ENCODE data around the gene SEC23IP.
"Not testable (repeated sequence)": the region's sequence is repeated elsewhere in the genome, so short reads cannot be mapped to it uniquely, and the experiment has no call there.

Gene SEC23IP

GRCh38 chr10:119862524-119862923, 30.0 kb upstream of the SEC23IP start:
- no peaks in the 10 kb centered on the region for H3K27me3 ChIP-seq (ENCODE audit: control insufficient read depth, insufficient read depth, low read length)
- H3K9me3 ChIP-seq (ENCODE audit: control insufficient read depth, insufficient read depth, low read depth, low read length), result peaks cover 15% of the 10 kb centered on the region; the same call in 1 of the 2 replicates
- no peak overlapping the region for H3K27ac ChIP-seq (ENCODE audit: low read depth, low read length)
- H3K9ac ChIP-seq (ENCODE audit: low read length), result no peak overlapping the region
- no peak overlapping the region for H3K4me3 ChIP-seq (ENCODE audit: low read depth, low read length)
- H3K36me3 ChIP-seq (ENCODE audit: control insufficient read depth, insufficient read depth, low read length), result peaks cover 22% of the 10 kb centered on the region
- peaks cover 17% of the 10 kb centered on the region for H3K4me1 ChIP-seq (ENCODE audit: control insufficient read depth, insufficient read depth, low read length)

GRCh38 chr10:119863951-119864565, 28.5 kb upstream of the SEC23IP start:
- Histone ChIP-seq H3K4me1 (ENCODE audit: control insufficient read depth, insufficient read depth, low read length) (peaks cover 17% of the 10 kb centered on the region), H3K9ac (ENCODE audit: low read length) (no peak overlapping the region), H3K27ac (ENCODE audit: low read depth, low read length) (no peak overlapping the region), H3K9me3 (ENCODE audit: control insufficient read depth, insufficient read depth, low read depth, low read length) (peaks cover 15% of the 10 kb centered on the region; the same call in 1 of the 2 replicates), H3K36me3 (ENCODE audit: control insufficient read depth, insufficient read depth, low read length) (peaks cover 14% of the 10 kb centered on the region), H3K4me3 (ENCODE audit: low read depth, low read length) (no peak overlapping the region), H3K27me3 (ENCODE audit: control insufficient read depth, insufficient read depth, low read length) (no peaks in the 10 kb centered on the region)

- Histone ChIP-seq H3K4me3 (ENCODE audit: low read depth, low read length) (no peak overlapping the region), H3K27ac (ENCODE audit: low read depth, low read length) (no peak overlapping the region), H3K9me3 (ENCODE audit: control insufficient read depth, insufficient read depth, low read depth, low read length) (peaks cover 15% of the 10 kb centered on the region; the same call in 1 of the 2 replicates), H3K9ac (ENCODE audit: low read length) (no peak overlapping the region), H3K4me1 (ENCODE audit: control insufficient read depth, insufficient read depth, low read length) (peaks cover 11% of the 10 kb centered on the region), H3K27me3 (ENCODE audit: control insufficient read depth, insufficient read depth, low read length) (no peaks in the 10 kb centered on the region), H3K36me3 (ENCODE audit: control insufficient read depth, insufficient read depth, low read length) (peaks cover 14% of the 10 kb centered on the region)
Measured at GRCh38 chr10:119865699-119866240, 26.8 kb upstream of the SEC23IP start.

- Histone ChIP-seq H3K4me3 (ENCODE audit: low read depth, low read length) (no peak overlapping the region), H3K9ac (ENCODE audit: low read length) (no peak overlapping the region), H3K9me3 (ENCODE audit: control insufficient read depth, insufficient read depth, low read depth, low read length) (peaks cover 15% of the 10 kb centered on the region; the same call in 1 of the 2 replicates), H3K27me3 (ENCODE audit: control insufficient read depth, insufficient read depth, low read length) (no peaks in the 10 kb centered on the region), H3K4me1 (ENCODE audit: control insufficient read depth, insufficient read depth, low read length) (peaks cover 5% of the 10 kb centered on the region; the same call in 1 of the 2 replicates), H3K27ac (ENCODE audit: low read depth, low read length) (no peak overlapping the region), H3K36me3 (ENCODE audit: control insufficient read depth, insufficient read depth, low read length) (peaks cover 14% of the 10 kb centered on the region)
Measured at GRCh38 chr10:119867317-119867716, 25.2 kb upstream of the SEC23IP start.

- Histone ChIP-seq H3K4me1 (ENCODE audit: control insufficient read depth, insufficient read depth, low read length) (peaks cover 11% of the 10 kb centered on the region; the same call in 1 of the 2 replicates), H3K36me3 (ENCODE audit: control insufficient read depth, insufficient read depth, low read length) (peaks cover 14% of the 10 kb centered on the region)
- H3K9me3 ChIP-seq (ENCODE audit: control insufficient read depth, insufficient read depth, low read depth, low read length); H3K27me3 ChIP-seq (ENCODE audit: control insufficient read depth, insufficient read depth, low read length); H3K9ac ChIP-seq (ENCODE audit: low read length); H3K27ac ChIP-seq (ENCODE audit: low read depth, low read length); H3K4me3 ChIP-seq (ENCODE audit: low read depth, low read length): not testable (repeated sequence)
Measured at GRCh38 chr10:119869398-119869797, 23.1 kb upstream of the SEC23IP start.

- peak overlapping the region; percentile 92 for H3K9ac ChIP-seq (ENCODE audit: low read length)
- no peaks in the 10 kb centered on the region for H3K9me3 ChIP-seq (ENCODE audit: control insufficient read depth, insufficient read depth, low read depth, low read length)
- peak overlapping the region; percentile 90 for H3K4me3 ChIP-seq (ENCODE audit: low read depth, low read length)
- H3K27me3 ChIP-seq (ENCODE audit: control insufficient read depth, insufficient read depth, low read length), result no peaks in the 10 kb centered on the region
- H3K27ac ChIP-seq (ENCODE audit: low read depth, low read length), result peak overlapping the region; percentile 58; the same call in 1 of the 2 replicates
- H3K4me1 ChIP-seq (ENCODE audit: control insufficient read depth, insufficient read depth, low read length), result peaks cover 11% of the 10 kb centered on the region; the same call in 1 of the 2 replicates
- no peaks in the 10 kb centered on the region for H3K36me3 ChIP-seq (ENCODE audit: control insufficient read depth, insufficient read depth, low read length)
Measured at GRCh38 chr10:119871881-119872609, 20.5 kb upstream of the SEC23IP start.

GRCh38 chr10:119872610-119872859, 20.0 kb upstream of the SEC23IP start, which contains the start of gene MCMBP:
MCMBP (minus strand) TSS chr10:119872843; CDS start chr10:119872584, 259 bp downstream.
- H3K9ac ChIP-seq (ENCODE audit: low read length), result peak within 1 kb of the TSS; percentile 92
- H3K4me1 ChIP-seq (ENCODE audit: control insufficient read depth, insufficient read depth, low read length), result peaks cover 11% of the 10 kb centered on the region; the same call in 1 of the 2 replicates
- H3K27ac ChIP-seq (ENCODE audit: low read depth, low read length), result peak within 1 kb of the TSS; percentile 58; the same call in 1 of the 2 replicates
- H3K4me3 ChIP-seq (ENCODE audit: low read depth, low read length), result peak within 1 kb of the TSS; percentile 90
- no peaks in the 10 kb centered on the region for H3K9me3 ChIP-seq (ENCODE audit: control insufficient read depth, insufficient read depth, low read depth, low read length)
- H3K27me3 ChIP-seq (ENCODE audit: control insufficient read depth, insufficient read depth, low read length), result no peaks in the 10 kb centered on the region
- H3K36me3 ChIP-seq (ENCODE audit: control insufficient read depth, insufficient read depth, low read length), result no peaks in the 10 kb centered on the region

GRCh38 chr10:119872860-119873681, 19.5 kb upstream of the SEC23IP start:
- Histone ChIP-seq H3K4me1 (ENCODE audit: control insufficient read depth, insufficient read depth, low read length) (peaks cover 11% of the 10 kb centered on the region; the same call in 1 of the 2 replicates), H3K9me3 (ENCODE audit: control insufficient read depth, insufficient read depth, low read depth, low read length) (no peaks in the 10 kb centered on the region), H3K9ac (ENCODE audit: low read length) (peak overlapping the region; percentile 92), H3K4me3 (ENCODE audit: low read depth, low read length) (peak overlapping the region; percentile 90), H3K27me3 (ENCODE audit: control insufficient read depth, insufficient read depth, low read length) (no peaks in the 10 kb centered on the region), H3K36me3 (ENCODE audit: control insufficient read depth, insufficient read depth, low read length) (no peaks in the 10 kb centered on the region), H3K27ac (ENCODE audit: low read depth, low read length) (peak overlapping the region; percentile 20; the same call in 1 of the 2 replicates)

- no peak overlapping the region for H3K9ac ChIP-seq (ENCODE audit: low read length)
- H3K27ac ChIP-seq (ENCODE audit: low read depth, low read length), result no peak overlapping the region
- H3K4me3 ChIP-seq (ENCODE audit: low read depth, low read length), result no peak overlapping the region
- no peaks in the 10 kb centered on the region for H3K36me3 ChIP-seq (ENCODE audit: control insufficient read depth, insufficient read depth, low read length)
- peaks cover 4% of the 10 kb centered on the region; the same call in 1 of the 2 replicates for H3K4me1 ChIP-seq (ENCODE audit: control insufficient read depth, insufficient read depth, low read length)
- H3K9me3 ChIP-seq (ENCODE audit: control insufficient read depth, insufficient read depth, low read depth, low read length), result no peaks in the 10 kb centered on the region
- H3K27me3 ChIP-seq (ENCODE audit: control insufficient read depth, insufficient read depth, low read length), result no peaks in the 10 kb centered on the region
Measured at GRCh38 chr10:119878524-119878923, 14.0 kb upstream of the SEC23IP start.

- H3K27me3 ChIP-seq (ENCODE audit: control insufficient read depth, insufficient read depth, low read length); H3K27ac ChIP-seq (ENCODE audit: low read depth, low read length); H3K4me3 ChIP-seq (ENCODE audit: low read depth, low read length); H3K4me1 ChIP-seq (ENCODE audit: control insufficient read depth, insufficient read depth, low read length); H3K36me3 ChIP-seq (ENCODE audit: control insufficient read depth, insufficient read depth, low read length); H3K9ac ChIP-seq (ENCODE audit: low read length); H3K9me3 ChIP-seq (ENCODE audit: control insufficient read depth, insufficient read depth, low read depth, low read length): not testable (repeated sequence)
Measured at GRCh38 chr10:119883901-119884611, 8.5 kb upstream of the SEC23IP start.

Data from HUES6 (cell line).